SK-N-MC (cell line): ENCODE data around the gene MIA2.

Experiments
- EZH2 ChIP-seq: fragments of 200-600 bp; sonication (generic); IDR thresholded peaks from one replicate; pipeline ENCODE4 v1.6.1; 2017; ENCODE audit warnings: antibody characterized with exemption
- POLR2AphosphoS5 ChIP-seq: IDR thresholded peaks from 2 replicates; pipeline ENCODE4 v1.6.1; 2012; ENCODE audit warnings: mild to moderate bottlenecking, low read depth, low read length, borderline replicate concordance

GRCh38 chr14:39303115-39303514 lies 69.4 kb downstream of the MIA2 start:
- no peak for TF ChIP-seq EZH2
- TF ChIP-seq POLR2AphosphoS5, result no peak
